GM21390 (cell line): Measurements from ENCODE around the gene TARP.

ENCODE experiments used
- ATAC-seq: cut with Tn5 transposase; IDR thresholded peaks from one replicate; pipeline ENCODE4 v1.9.1; 2021; ENCODE audit not compliant: unreplicated experiment

TARP gene

GRCh38 chr7:38273286-38273995 is at the start of gene TARP:
TSS of gene TARP (minus strand) at chr7:38273636.
- no peak for ATAC-seq

DNA sequence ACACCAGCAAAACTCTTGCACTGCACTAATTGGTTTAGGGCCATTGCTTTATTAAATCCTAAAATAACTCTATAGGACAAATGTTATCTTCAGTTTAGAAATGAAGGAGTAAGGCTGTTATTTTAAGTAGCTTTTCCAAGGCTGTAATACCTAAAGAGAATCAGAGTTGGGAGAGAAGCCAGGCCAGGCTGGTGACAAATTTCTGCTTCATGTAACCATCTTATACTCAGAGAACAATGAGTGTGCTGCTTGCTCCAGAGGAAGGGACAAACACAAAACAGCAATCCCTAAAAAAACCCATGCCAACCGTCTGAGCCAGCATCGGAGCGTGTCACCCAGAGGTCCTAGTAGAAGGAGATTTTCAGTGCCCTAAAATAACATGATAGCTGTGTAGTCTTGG is 49.7 kb upstream of the TARP start:
- no peak for ATAC-seq

GRCh38 chr7:38322461-38322860 is 49.0 kb upstream of the TARP start:
- no peak for ATAC-seq

DNA sequence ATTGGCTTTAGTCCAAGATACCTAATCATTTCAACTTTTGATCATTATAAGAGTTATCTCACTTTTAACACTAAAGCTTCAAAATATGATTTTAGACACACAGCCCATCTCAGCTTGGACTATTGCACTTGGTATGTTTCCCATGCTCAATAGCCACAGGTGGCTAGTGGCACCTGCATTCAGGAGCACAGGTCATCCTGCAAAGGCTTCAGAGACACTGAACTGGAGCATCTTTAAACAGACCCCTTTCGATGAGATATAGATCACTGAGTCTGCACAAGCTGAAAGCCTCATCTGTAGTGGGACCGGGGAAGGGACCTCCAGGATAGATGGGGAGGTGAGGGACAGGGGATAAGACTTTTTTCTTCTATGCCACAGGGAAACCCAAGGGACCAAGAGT is 48.5 kb upstream of the TARP start:
- no peak for ATAC-seq

GRCh38 chr7:38321515-38321944 is 48.1 kb upstream of the TARP start:
- ATAC-seq: no peak

- no peak for ATAC-seq
Measured at GRCh38 chr7:38321050-38321449, 47.6 kb upstream of the TARP start.

- ATAC-seq: no peak
Measured at GRCh38 chr7:38319873-38320272, 46.4 kb upstream of the TARP start.

- peak; percentile 76 for ATAC-seq
Measured at GRCh38 chr7:38318803-38319416, 45.5 kb upstream of the TARP start.

DNA sequence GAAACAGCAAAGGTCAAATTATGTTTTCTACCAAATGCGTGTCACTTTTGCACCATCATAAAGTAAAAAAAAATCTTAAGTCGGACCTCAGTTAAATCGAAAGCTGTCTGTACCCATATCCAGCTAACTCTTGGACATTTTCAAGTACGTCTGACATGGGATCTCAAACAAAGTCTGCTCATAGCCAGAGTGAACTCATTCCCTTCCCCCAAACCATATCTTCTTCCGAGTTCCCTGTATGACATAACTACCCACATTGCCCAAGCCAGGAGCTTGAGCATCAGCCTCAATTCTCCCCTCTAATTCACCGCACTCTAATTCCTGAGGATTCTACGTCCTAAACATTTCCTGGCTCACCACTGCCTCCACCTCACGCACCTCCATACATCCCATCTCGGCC is 44.8 kb upstream of the TARP start:
- ATAC-seq: no peak

DNA sequence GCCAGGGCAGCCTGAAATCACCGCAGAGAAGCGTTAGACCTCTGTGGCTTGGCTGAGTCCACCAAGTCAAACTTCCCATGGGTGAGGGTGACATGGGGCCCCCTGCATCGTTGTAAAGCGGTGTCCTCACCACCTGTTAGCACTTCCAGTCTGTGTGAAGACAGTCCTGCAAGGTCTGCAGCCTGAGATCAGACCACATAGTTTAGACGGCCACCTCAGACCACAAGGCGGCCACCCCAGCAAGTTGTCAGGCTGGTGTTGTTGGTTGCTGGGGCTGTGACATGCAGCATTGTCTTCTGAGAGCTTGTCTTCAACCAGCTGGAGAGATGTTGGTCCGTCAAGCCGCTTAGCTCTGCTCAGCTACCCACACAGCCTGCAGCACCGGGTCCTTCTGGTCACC is 44.1 kb upstream of the TARP start:
- no peak for ATAC-seq

- no peak for ATAC-seq
Measured at GRCh38 chr7:38316733-38317360, 43.4 kb upstream of the TARP start.

DNA sequence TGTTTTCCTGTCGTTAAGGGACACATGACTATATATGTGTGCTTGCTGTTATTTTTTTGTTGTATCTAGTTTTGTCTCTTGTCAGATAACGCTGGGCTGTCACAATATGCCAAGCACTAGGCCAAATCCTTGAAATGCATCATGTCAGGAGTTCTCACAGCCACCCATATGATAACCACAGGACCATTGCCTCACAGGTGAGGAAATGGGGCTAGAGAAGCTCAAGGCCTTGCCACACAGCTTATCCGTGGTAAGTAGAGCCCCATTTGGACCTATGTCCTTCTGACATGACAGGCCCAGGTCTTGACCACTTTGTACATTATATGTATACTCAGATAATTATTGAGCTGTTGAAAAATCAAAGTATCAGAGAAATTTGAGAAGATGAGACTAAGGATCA is 42.0 kb upstream of the TARP start:
- no peak for ATAC-seq

DNA sequence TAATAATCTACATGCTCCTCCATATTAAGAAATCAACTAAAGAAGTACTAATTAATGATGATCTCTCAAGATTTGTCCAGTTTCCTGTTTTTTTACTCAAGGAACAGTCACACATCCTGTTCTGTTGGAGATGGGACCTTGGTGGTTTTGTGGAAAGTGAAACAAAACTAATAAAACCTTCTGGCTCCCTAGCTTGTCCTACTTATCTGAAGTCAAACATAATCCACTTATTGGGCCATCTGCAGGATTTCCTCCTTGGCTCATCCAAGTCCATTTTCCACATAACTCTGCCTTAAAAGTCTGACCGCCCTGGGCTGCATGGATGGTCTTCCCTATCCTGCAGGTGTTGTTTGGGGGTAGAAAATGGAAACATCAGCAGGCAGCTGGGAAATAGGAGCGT is 39.4 kb upstream of the TARP start:
- ATAC-seq: no peak

- ATAC-seq: no peak
Measured at GRCh38 chr7:38311329-38311937, 38.0 kb upstream of the TARP start.

- ATAC-seq: no peak
Measured at GRCh38 chr7:38310591-38311101, 37.2 kb upstream of the TARP start.

GRCh38 chr7:38309555-38309954 is 36.1 kb upstream of the TARP start:
- no peak for ATAC-seq

- no peak for ATAC-seq
Measured at GRCh38 chr7:38308140-38308539, 34.7 kb upstream of the TARP start.

- ATAC-seq: no peak
Measured at GRCh38 chr7:38307640-38308039, 34.2 kb upstream of the TARP start.

GRCh38 chr7:38306914-38307313 is 33.5 kb upstream of the TARP start:
- no peak for ATAC-seq

DNA sequence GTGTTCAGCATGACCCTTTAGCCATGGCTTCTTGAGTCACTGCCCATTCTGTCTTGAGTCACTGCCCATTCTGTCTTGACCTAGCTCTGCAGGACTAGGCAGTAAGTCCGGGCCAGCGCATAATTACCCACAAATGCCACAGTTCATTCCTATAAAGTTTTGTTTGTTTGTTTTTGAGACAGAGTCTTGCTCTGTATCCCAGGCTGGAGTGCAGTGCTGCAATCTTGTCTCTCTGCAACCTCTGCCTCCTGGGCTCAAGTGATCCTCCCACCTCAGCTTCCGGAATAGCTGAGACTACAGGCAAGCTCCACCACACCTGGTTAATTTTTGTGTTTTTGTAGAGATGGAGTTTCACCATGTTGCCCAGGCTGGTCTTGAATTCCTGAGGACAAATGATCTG is 32.7 kb upstream of the TARP start:
- no peak for ATAC-seq

GRCh38 chr7:38303866-38304265 is 30.4 kb upstream of the TARP start:
- ATAC-seq: no peak

- no peak for ATAC-seq
Measured at GRCh38 chr7:38300175-38300574, 26.7 kb upstream of the TARP start.
